Stomach (tissue), 9 donors: ENCODE results near the gene MCC. TPM values are rescaled to one million over a fixed set of nuclear protein-coding genes. Genes with fewer than 3 reads are reported as not detected.

Experiments used
- DNase-seq, 2 donors: peaks; one replicate each; pipeline versions ENCODE4 v3.0.0 to v3.0.0-alpha.2; 2013 to 2019
- H3K27ac ChIP-seq, 5 donors: fragments of 200-600 bp in 4 of 5; sonication (generic) in 4 of 5; one replicate each; pipeline ENCODE4 v1.5.1; 2013 to 2019; ENCODE audit warnings: mild to moderate bottlenecking in 1 of 5, moderate library complexity in 1 of 5
- H3K27me3 ChIP-seq, 3 donors: fragments of 200-600 bp; sonication (generic); one replicate each; pipeline ENCODE4 v1.5.1; 2017 to 2019; ENCODE audit warnings: mixed run types in 1 of 3
- H3K36me3 ChIP-seq, 4 donors: fragments of 200-600 bp; sonication (generic); 1 replicate in 3 of 4; 2 replicates in 1 of 4; pipeline ENCODE4 v1.5.1; 2016 to 2019
- H3K4me1 ChIP-seq, 4 donors: fragments of 200-600 bp; sonication (generic); one replicate each; pipeline ENCODE4 v1.5.1; 2016 to 2019
- H3K4me3 ChIP-seq, 4 donors: fragments of 200-600 bp; sonication (generic) in 3 of 4; one replicate each; pipeline ENCODE4 v1.5.1; 2016 to 2019; ENCODE audit warnings: mild to moderate bottlenecking in 1 of 4
- H3K9me3 ChIP-seq, 4 donors: fragments of 200-600 bp; sonication (generic); one replicate each; pipeline ENCODE4 v1.5.1; 2016 to 2019
- CTCF ChIP-seq, 7 experiments: fragments of 450-650 bp in 4 of 7; fragments of 200-600 bp in 3 of 7; sonication (generic) in 3 of 7; IDR thresholded peaks; one replicate each; pipeline ENCODE4 v1.5.1; 2016 to 2019; ENCODE audit warnings: antibody characterized with exemption in 7 of 7, control low read depth in 2 of 7, mild to moderate bottlenecking in 1 of 7
- EP300 ChIP-seq: sonication (generic); formaldehyde crosslinking; IDR thresholded peaks from one replicate; pipeline ENCODE4 v1.6.1; 2017; ENCODE audit warnings: antibody characterized with exemption
- POLR2A ChIP-seq, 4 donors: fragments of 450-650 bp; IDR thresholded peaks; one replicate each; pipeline ENCODE4 v1.6.1; 2016; ENCODE audit warnings: antibody characterized with exemption in 4 of 4, control low read depth in 2 of 4, mild to moderate bottlenecking in 1 of 4, moderate library complexity in 1 of 4
- POLR2AphosphoS5 ChIP-seq, 3 donors: sonication (generic); formaldehyde crosslinking; IDR thresholded peaks; one replicate each; pipeline ENCODE4 v1.6.1; 2016; ENCODE audit warnings: antibody characterized with exemption in 3 of 3
- WGBS, 5 donors: extraction: QIAGEN DNeasy Blood & Tissue Kit in 3 of 5; methylation state at CpG; one replicate each; pipeline versions ENCODE4 v1.1.5 to v1.1.7; 2013 to 2018; 5-methylcytosine and 5-hydroxymethylcytosine counted together
- intact Hi-C: fragments of 100-400 bp; cut with DNase I; formaldehyde crosslinking; loops from one replicate; pipeline ENCODE4 v1.15.1; 2023; ENCODE audit warnings: low total_unique reads
- polyA plus RNA-seq, 3 donors: library from polyadenylated mRNA; stranded (reverse); fragments of 200-250 nt; gene quantifications; one replicate each; pipeline ENCODE4 v1.2.3, GENCODE V29; 2013
- total RNA-seq, 5 donors: library from RNA; depleted of rRNA; stranded (reverse); fragments of >200 nt; gene quantifications; one replicate each; pipeline versions ENCODE4 v1.1.0 to v1.2.3, GENCODE V29; 2014 to 2016
- donor health status: healthy with polysubstance abuse.
- donor health status: Bipolar disorder and iron deficiency.
- donor health status: healthy.

The MCC gene
- total and polyA plus RNA-seq, 8 donors, result 3.8 to 35.1 (median 8.9) TPM

GRCh38 chr5:112976432-112977309 is 511.6 kb downstream of the MCC start, which contains the start of gene DCP2:
DCP2 (plus strand) TSS chr5:112976798; CDS start chr5:112976934, 136 bp downstream.
- peak in 1 of 4 donors; percentile 9 for TF ChIP-seq POLR2A (IDR thresholded peaks at IDR 0.05)
- peak; percentile 56 to 81 (median 76) for TF ChIP-seq POLR2AphosphoS5 (IDR thresholded peaks at IDR 0.05)
- no peak for TF ChIP-seq EP300
- no peak for TF ChIP-seq CTCF (IDR thresholded peaks at IDR 0.05)
- WGBS, 5 donors, result 0 to 1% (median 0%) methylated on average over 62 to 75 of the region's 75 CpGs
- DNase-seq, result peak; percentile 93 to 99
- H3K4me3 ChIP-seq, result peak within 1 kb of the TSS; percentile 93 to 98 (median 94)
- peaks cover 17 to 48% (median 32%) of the 10 kb centered on the region in 4 donors for H3K4me1 ChIP-seq
- intact Hi-C loops, result no loop called here
- H3K9me3 ChIP-seq, result no peaks in the 10 kb centered on the region
- no peaks in the 10 kb centered on the region for H3K27me3 ChIP-seq
- peaks cover 0 to 7% (median under 1%) of the 10 kb centered on the region in 4 donors for H3K36me3 ChIP-seq
- H3K27ac ChIP-seq, result peak within 1 kb of the TSS; percentile 82 to 97 (median 93)

DNA sequence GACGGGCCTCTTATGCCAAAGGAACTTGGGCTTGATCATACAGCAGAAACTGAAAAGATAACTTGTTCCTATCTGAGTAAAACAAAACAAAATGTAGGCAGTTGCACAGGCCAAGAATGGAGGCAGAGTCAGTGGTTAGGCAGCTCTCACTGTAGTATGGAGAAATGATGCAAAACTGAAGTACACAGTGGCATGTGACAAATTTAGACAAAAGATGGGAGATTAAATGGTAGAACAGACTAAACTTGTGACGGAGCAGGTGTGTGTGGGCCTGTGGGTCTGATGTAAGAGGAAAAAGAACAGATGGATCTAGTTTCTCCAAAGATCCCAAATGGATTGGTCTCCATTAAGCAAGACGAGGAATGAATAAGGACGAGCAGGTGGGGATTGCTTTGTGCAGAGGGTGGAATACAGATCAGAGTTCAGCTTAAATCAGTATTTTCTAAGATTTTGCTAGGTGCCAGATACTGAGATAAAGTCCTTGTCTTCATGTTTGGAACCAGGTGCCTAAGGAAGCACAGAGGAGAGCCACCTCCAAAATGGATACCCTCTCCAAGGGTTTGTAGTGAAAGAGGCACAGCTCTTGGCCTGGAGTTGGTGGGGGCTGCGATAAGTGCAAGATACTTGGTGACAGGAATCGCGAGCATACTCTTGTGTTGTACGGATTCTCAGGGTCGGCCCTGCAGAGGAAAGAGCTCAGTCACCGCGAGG is 512.4 kb downstream of the MCC start:
- Histone ChIP-seq H3K4me3 (peak overlapping the region; percentile 93 to 98 (median 94)), H3K27me3 (no peaks in the 10 kb centered on the region), H3K9me3 (no peaks in the 10 kb centered on the region), H3K27ac (peak overlapping the region; percentile 82 to 97 (median 93)), H3K4me1 (peaks cover 17 to 41% (median 32%) of the 10 kb centered on the region in 4 donors), H3K36me3 (peaks cover 0 to under 1% (median 0%) of the 10 kb centered on the region in 4 donors)
- TF ChIP-seq POLR2A (IDR thresholded peaks at IDR 0.05) (no peak), POLR2AphosphoS5 (IDR thresholded peaks at IDR 0.05) (no peak), EP300 (no peak), CTCF (IDR thresholded peaks at IDR 0.05) (no peak)
- no peak for DNase-seq
- 29 to 32% (median 29%) methylated on average over 11 of the region's 11 CpGs for WGBS, 5 donors
- intact Hi-C loops, result no loop called here

DNA sequence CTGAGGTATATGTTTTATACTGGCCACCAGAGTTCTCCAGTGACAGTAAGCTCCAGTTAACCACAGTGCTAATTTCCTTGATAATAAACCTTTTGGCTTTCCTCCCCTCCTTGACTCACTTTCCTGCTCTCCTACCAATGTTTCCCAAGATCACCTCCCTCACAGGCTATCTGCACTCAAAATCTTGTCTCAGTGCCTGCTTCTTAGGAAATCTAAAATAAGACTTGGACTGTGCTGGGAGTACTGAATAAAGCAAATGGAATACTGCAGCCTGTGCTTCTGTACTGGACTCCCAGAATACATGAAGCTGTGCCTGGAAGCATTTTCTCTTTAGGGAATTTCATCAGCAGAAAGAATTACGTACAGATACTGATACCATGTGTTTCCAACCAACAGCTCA is 513.4 kb downstream of the MCC start:
- H3K4me3 ChIP-seq, result no peak overlapping the region
- H3K9me3 ChIP-seq, result no peaks in the 10 kb centered on the region
- no peak for DNase-seq
- H3K27me3 ChIP-seq, result no peaks in the 10 kb centered on the region
- TF ChIP-seq CTCF (IDR thresholded peaks at IDR 0.05) (no peak), POLR2A (IDR thresholded peaks at IDR 0.05) (no peak), EP300 (no peak), POLR2AphosphoS5 (IDR thresholded peaks at IDR 0.05) (no peak)
- no peaks in the 10 kb centered on the region for H3K36me3 ChIP-seq
- intact Hi-C loops, result no loop called here
- no peak overlapping the region for H3K27ac ChIP-seq
- WGBS, 5 donors, result 89 to 93% (median 93%) methylated on average over 1 of the region's 1 CpG
- peaks cover 17 to 32% (median 27%) of the 10 kb centered on the region in 4 donors for H3K4me1 ChIP-seq

GRCh38 chr5:112973904-112974303 is 514.3 kb downstream of the MCC start:
- no peaks in the 10 kb centered on the region for H3K9me3 ChIP-seq
- 88 to 100% (median 93%) methylated on average over 1 of the region's 1 CpG; no CpG with 5 or more reads in 1 of the 5 donors for WGBS, 5 donors
- no peaks in the 10 kb centered on the region for H3K27me3 ChIP-seq
- DNase-seq, result no peak
- H3K4me3 ChIP-seq, result no peak overlapping the region
- H3K36me3 ChIP-seq, result no peaks in the 10 kb centered on the region
- TF ChIP-seq EP300 (no peak), POLR2AphosphoS5 (IDR thresholded peaks at IDR 0.05) (no peak), CTCF (IDR thresholded peaks at IDR 0.05) (no peak), POLR2A (IDR thresholded peaks at IDR 0.05) (no peak)
- no peak overlapping the region for H3K27ac ChIP-seq
- peaks cover 10 to 22% (median 19%) of the 10 kb centered on the region in 4 donors for H3K4me1 ChIP-seq
- intact Hi-C loops, result no loop called here
